ENCODE measurements around the gene JAZF1. TPM values are rescaled to one million over a fixed set of nuclear protein-coding genes. Genes with fewer than 3 reads are reported as not detected.

The JAZF1 gene
- total and polyA plus RNA-seq, 2 of the 8 experiments (the other 6 are each of a cell fraction or from before 2014, with no cell fraction given), result 2.6 to 21.8 TPM

GRCh38 chr7:27998382-27998781 is 182.2 kb downstream of the JAZF1 start:
- Histone ChIP-seq H3K4me2 (ENCODE audit: insufficient read depth in 1 of 2, low read depth in 2 of 2, low read length in 2 of 2) (no peak overlapping the region), H2BK15ac (ENCODE audit: low read length) (no peak overlapping the region), H3K14ac (ENCODE audit: insufficient read length) (no peak overlapping the region), H3K4ac (replicated peaks; ENCODE audit: insufficient read length, low read depth, low read length) (no peak overlapping the region), H4K91ac (replicated peaks; ENCODE audit: insufficient read length, low read length) (no peak overlapping the region), H3K79me2 (ENCODE audit: control insufficient read depth in 1 of 2, insufficient read depth in 2 of 2, low read length in 2 of 2) (no peaks in the 10 kb centered on the region), H3K56ac (replicated peaks; ENCODE audit: insufficient read length, low read depth, low read length) (no peak overlapping the region), H2AK5ac (ENCODE audit: low read depth, low read length) (no peak overlapping the region), H3K27ac (ENCODE audit: low read depth, low read length) (no peak overlapping the region), H3K27me3 (replicated peaks in 1 of 4; ENCODE audit: control insufficient read depth in 3 of 4, extremely low read depth in 1 of 4, insufficient read depth in 3 of 4, low read length in 3 of 4) (no peaks in the 10 kb centered on the region), H2AFZ (ENCODE audit: low read length) (no peak overlapping the region), H3K23ac (ENCODE audit: insufficient read length) (no peak overlapping the region), H3K79me1 (ENCODE audit: low read depth, low read length) (no peaks in the 10 kb centered on the region; the same call in 1 of the 2 replicates), H2BK20ac (ENCODE audit: low read length) (no peak overlapping the region), H3K4me3 (ENCODE audit: extremely low read depth in 1 of 4, insufficient read depth in 2 of 4, low read depth in 3 of 4, low read length in 4 of 4) (no peak overlapping the region), H2BK5ac (ENCODE audit: low read depth, low read length) (no peak overlapping the region), H2BK12ac (ENCODE audit: low read depth, low read length) (no peak overlapping the region), H3K9ac (replicated peaks in 1 of 4; ENCODE audit: extremely low read depth in 1 of 4, low read depth in 3 of 4, low read length in 3 of 4) (no peak overlapping the region), H3K4me1 (replicated peaks in 1 of 4; ENCODE audit: control insufficient read depth in 3 of 4, insufficient read depth in 4 of 4, low read length in 3 of 4) (no peaks in the 10 kb centered on the region; a peak in 1 of 7 replicates), H3K23me2 (ENCODE audit: low read depth, low read length) (no peaks in the 10 kb centered on the region), H2BK120ac (replicated peaks; ENCODE audit: low read depth, low read length) (no peak overlapping the region), H3K9me3 (ENCODE audit: insufficient read depth in 2 of 2, low read depth in 1 of 2, low read length in 1 of 2) (no peaks in the 10 kb centered on the region), H3K18ac (ENCODE audit: extremely low read depth, low read length) (no peak overlapping the region), H4K5ac (ENCODE audit: insufficient read length, low read depth, low read length) (no peak overlapping the region), H3K36me3 (ENCODE audit: control insufficient read depth in 2 of 4, insufficient read depth in 4 of 4, low read length in 3 of 4) (no peaks in the 10 kb centered on the region), H4K8ac (ENCODE audit: extremely low read depth, insufficient read depth, low read length) (no peak overlapping the region), H4K20me1 (replicated peaks in 1 of 2; ENCODE audit: control insufficient read depth in 1 of 2, insufficient read depth in 2 of 2, low read length in 2 of 2) (no peaks in the 10 kb centered on the region)
- ChIA-PET POLR2A (ENCODE audit: partially characterized antibody) (no interaction called here), CTCF (ENCODE audit: partially characterized antibody) (interaction anchor here (0.6 kb wide), 1 partner anchor 433 kb away, joined by 5 read pairs; no protein-coding TSS in a partner anchor)
- 86% methylated on average over 2 of the region's 2 CpGs; no CpG with 5 or more reads in 1 of the 2 experiments for WGBS, 2 experiments (ENCODE audit: extremely low coverage in 1 of 2, insufficient coverage in 1 of 2, insufficient read length in 1 of 2, insufficient replicate concordance in 2 of 2, low coverage in 1 of 2, low lambda C conversion rate in 2 of 2, missing lambda C conversion rate in 1 of 2)
- no peak for FAIRE-seq
- DNase-seq (ENCODE audit: low read depth in 1 of 2, low spot score in 2 of 2), result no peak
- TF ChIP-seq EZH2 (IDR thresholded peaks at IDR 0.05; ENCODE audit: low read depth, low read length, severe bottlenecking) (no peak), POU5F1 (IDR thresholded peaks at IDR 0.05; ENCODE audit: low read depth, low read length) (no peak), E2F6 (IDR thresholded peaks at IDR 0.05) (no peak), MAFK (IDR thresholded peaks at IDR 0.05; ENCODE audit: low read depth, low read length) (no peak), TCF12 (IDR thresholded peaks at IDR 0.05; ENCODE audit: low read depth, low read length) (no peak), PHF8 (conservative IDR thresholded peaks at IDR 0.05; ENCODE audit: low read depth, low read length) (no peak), CTBP2 (IDR thresholded peaks at IDR 0.05; ENCODE audit: borderline replicate concordance, insufficient read depth, insufficient read length, low read length) (no peak), BACH1 (IDR thresholded peaks at IDR 0.05; ENCODE audit: low read length) (no peak), SIN3A (conservative IDR thresholded peaks at IDR 0.05 in 1 of 2, IDR thresholded peaks at IDR 0.05 in 1 of 2; ENCODE audit: low read depth in 1 of 2, low read length in 2 of 2) (no peak), ATF3 (IDR thresholded peaks at IDR 0.05; ENCODE audit: insufficient read depth, low read depth, low read length) (no peak), RXRA (IDR thresholded peaks at IDR 0.05; ENCODE audit: insufficient read depth, low read depth, low read length) (no peak), SP2 (IDR thresholded peaks at IDR 0.05; ENCODE audit: low read length) (no peak)

Measured in H1 (cell line).